Measurements from ENCODE around the gene BLM.

The BLM gene

DNA sequence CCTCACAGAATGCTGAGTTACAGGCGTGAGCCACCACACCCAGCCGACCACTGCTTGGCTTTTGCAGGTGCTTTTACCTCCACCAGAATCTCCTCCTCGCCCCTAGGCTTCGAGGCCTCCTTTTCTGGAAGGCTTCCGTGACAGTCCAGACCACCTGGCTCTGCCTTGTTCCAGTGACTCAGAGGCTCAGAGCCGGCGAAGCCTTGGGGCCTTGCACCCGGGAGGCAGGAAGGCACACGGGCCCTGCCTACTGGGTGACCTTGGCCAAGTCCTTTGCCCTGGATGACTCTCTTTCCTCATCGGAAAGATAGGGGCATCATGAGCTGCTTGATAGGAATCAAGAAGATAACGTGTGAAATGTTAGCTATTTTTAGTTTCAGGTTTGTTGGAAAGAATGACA, 119.9 kb downstream of the BLM start:
- no peaks in the 10 kb centered on the region for H3K27me3 ChIP-seq (ENCODE audit: insufficient read depth, low read depth, severe bottlenecking)
- no peaks in the 10 kb centered on the region for H3K36me3 ChIP-seq
- no peak for DNase-seq
- H3K4me3 ChIP-seq (ENCODE audit: low read depth, low read length) = no peak overlapping the region
- no peaks in the 10 kb centered on the region for H3K9me3 ChIP-seq (ENCODE audit: severe bottlenecking)
- TF ChIP-seq, protein P1, sequence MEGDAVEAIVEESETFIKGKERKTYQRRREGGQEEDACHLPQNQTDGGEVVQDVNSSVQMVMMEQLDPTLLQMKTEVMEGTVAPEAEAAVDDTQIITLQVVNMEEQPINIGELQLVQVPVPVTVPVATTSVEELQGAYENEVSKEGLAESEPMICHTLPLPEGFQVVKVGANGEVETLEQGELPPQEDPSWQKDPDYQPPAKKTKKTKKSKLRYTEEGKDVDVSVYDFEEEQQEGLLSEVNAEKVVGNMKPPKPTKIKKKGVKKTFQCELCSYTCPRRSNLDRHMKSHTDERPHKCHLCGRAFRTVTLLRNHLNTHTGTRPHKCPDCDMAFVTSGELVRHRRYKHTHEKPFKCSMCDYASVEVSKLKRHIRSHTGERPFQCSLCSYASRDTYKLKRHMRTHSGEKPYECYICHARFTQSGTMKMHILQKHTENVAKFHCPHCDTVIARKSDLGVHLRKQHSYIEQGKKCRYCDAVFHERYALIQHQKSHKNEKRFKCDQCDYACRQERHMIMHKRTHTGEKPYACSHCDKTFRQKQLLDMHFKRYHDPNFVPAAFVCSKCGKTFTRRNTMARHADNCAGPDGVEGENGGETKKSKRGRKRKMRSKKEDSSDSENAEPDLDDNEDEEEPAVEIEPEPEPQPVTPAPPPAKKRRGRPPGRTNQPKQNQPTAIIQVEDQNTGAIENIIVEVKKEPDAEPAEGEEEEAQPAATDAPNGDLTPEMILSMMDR (IDR thresholded peaks at IDR 0.05; ENCODE audit: low read depth, low read length) = no peak
- H3K27ac ChIP-seq = no peak overlapping the region

DNA sequence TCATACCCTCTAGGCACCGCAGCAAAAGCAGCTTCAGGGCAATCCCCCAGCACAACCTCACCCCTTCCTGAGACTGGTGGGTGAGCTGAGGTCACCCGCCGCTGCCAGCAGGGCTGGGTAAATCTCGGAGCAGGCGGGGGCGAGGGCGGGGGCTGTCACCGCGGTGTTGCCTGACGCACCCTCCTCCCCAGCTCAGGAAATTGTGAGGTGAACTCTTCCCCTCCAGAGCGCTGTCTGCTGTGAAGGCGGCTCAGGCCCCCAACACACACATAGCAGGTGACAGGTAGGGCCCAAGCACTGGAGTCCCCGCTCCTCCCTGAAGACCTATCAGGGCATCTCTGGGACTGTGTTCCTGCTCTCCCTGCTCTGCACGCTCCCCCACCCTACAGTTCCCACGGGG, 121.0 kb downstream of the BLM start:
- Histone ChIP-seq H3K36me3 (no peaks in the 10 kb centered on the region), H3K4me3 (ENCODE audit: low read depth, low read length) (no peak overlapping the region), H3K27me3 (ENCODE audit: insufficient read depth, low read depth, severe bottlenecking) (no peaks in the 10 kb centered on the region), H3K27ac (no peak overlapping the region), H3K9me3 (ENCODE audit: severe bottlenecking) (no peaks in the 10 kb centered on the region)
- DNase-seq = peak; percentile 58
- TF ChIP-seq, protein P1 (IDR thresholded peaks at IDR 0.05; ENCODE audit: low read depth, low read length) = no peak

DNA sequence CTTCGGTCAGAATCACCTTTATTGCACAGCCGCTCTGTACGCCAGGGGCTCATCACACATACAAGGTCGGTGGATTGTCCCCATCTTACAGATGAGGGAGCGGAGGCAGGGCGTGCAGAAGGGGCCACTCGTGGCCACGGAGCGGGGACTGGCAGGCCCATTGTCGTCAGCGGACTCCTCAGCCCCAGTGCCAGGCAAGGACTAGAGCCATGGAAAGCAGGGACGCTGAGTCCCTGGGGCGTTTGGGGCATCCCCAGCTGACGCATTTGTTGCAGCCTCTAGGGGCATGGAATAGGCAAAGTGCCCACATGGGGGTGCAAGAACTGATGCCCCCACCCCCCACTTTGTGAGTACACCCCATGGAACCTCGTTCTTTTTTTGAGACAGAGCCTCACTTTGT, 121.4 kb downstream of the BLM start:
- Histone ChIP-seq H3K36me3 (no peaks in the 10 kb centered on the region), H3K27ac (no peak overlapping the region), H3K9me3 (ENCODE audit: severe bottlenecking) (no peaks in the 10 kb centered on the region), H3K4me3 (ENCODE audit: low read depth, low read length) (no peak overlapping the region), H3K27me3 (ENCODE audit: insufficient read depth, low read depth, severe bottlenecking) (no peaks in the 10 kb centered on the region)
- no peak for DNase-seq
- TF ChIP-seq, protein P1 (IDR thresholded peaks at IDR 0.05; ENCODE audit: low read depth, low read length) = no peak

DNA sequence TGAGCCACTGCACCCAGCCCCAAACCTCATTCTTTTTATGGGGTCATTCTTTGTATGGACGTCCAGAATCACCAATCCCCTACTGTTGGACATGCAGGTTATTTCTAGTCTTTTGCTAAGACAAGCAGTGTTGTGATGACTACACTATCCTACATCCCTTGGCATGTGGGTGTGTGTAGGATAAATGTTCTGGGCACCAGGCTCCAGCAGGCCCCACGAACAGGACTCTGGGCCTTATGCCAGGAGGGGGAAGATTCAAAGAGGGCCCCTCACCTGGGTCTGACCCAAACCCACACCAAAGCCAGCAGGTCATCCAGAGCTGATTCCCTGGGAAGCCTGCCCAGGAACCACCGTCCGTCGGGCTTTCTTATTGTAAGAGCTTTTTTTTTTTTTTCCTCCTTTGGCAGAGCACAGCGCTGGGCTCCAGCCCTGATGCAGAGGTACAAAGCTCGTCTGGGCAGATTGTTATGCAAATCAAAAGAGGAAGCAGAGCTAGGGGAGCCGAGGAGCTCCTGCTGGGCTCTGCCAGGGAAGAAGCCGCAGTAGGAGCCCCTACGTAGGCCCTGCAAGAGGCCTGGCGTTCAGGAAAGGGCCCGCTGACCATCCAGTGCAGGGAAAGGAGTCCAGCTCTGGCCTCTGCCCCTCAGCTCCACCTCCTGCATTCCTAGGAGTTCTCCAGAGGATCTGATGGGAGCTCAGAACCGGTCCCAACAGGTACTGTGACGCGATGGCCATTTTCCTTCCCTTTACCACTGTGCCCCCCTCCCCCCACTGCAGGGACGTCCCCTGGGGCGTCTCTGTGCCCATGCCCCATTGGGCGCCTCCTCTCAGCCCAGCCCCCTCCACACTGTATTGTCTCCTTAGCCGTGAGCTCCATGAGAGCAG, 122.3 kb downstream of the BLM start:
- Histone ChIP-seq H3K27ac (no peak overlapping the region), H3K9me3 (ENCODE audit: severe bottlenecking) (no peaks in the 10 kb centered on the region), H3K27me3 (ENCODE audit: insufficient read depth, low read depth, severe bottlenecking) (no peaks in the 10 kb centered on the region), H3K36me3 (no peaks in the 10 kb centered on the region), H3K4me3 (ENCODE audit: low read depth, low read length) (no peak overlapping the region)
- TF ChIP-seq, protein P1 (IDR thresholded peaks at IDR 0.05; ENCODE audit: low read depth, low read length) = no peak
- no peak for DNase-seq

GRCh38 chr15:90840157-90840855, 123.2 kb downstream of the BLM start:
- no peaks in the 10 kb centered on the region for H3K36me3 ChIP-seq
- no peak overlapping the region for H3K4me3 ChIP-seq (ENCODE audit: low read depth, low read length)
- TF ChIP-seq, protein P1 (IDR thresholded peaks at IDR 0.05; ENCODE audit: low read depth, low read length) = no peak
- no peaks in the 10 kb centered on the region for H3K9me3 ChIP-seq (ENCODE audit: severe bottlenecking)
- no peak overlapping the region for H3K27ac ChIP-seq
- no peak for DNase-seq
- no peaks in the 10 kb centered on the region for H3K27me3 ChIP-seq (ENCODE audit: insufficient read depth, low read depth, severe bottlenecking)
